Left lobe of liver (tissue), 2 donors: ENCODE data around the gene CBLB. TPM values are rescaled to one million over a fixed set of nuclear protein-coding genes. Genes with fewer than 3 reads are reported as not detected.
A peak's percentile ranks its signal among the peaks of the same experiment; 100 is the strongest.

Experiments used
- ATAC-seq: fragments of 200-7000 bp; cut with Tn5 transposase; one replicate; pipeline ENCODE4 v1.9.1; 2020; ENCODE audit warnings: mild to moderate bottlenecking, moderate library complexity
- DNase-seq: peaks from one replicate; pipeline ENCODE4 v3.0.0-alpha.2; 2020; ENCODE audit warnings: low spot score
- total RNA-seq: library from RNA; stranded (reverse); gene quantifications from one replicate; pipeline ENCODE4 v1.2.1, GENCODE V29; 2021
- donor health status: DM: no; HTN: no; CAD: no; lungs with moderate emphysema.
- donor health status: DM: no; HTN: yes; CAD: no.

CBLB gene
- total RNA-seq, 1 donor from 2014 or later = 9.5 TPM

DNA sequence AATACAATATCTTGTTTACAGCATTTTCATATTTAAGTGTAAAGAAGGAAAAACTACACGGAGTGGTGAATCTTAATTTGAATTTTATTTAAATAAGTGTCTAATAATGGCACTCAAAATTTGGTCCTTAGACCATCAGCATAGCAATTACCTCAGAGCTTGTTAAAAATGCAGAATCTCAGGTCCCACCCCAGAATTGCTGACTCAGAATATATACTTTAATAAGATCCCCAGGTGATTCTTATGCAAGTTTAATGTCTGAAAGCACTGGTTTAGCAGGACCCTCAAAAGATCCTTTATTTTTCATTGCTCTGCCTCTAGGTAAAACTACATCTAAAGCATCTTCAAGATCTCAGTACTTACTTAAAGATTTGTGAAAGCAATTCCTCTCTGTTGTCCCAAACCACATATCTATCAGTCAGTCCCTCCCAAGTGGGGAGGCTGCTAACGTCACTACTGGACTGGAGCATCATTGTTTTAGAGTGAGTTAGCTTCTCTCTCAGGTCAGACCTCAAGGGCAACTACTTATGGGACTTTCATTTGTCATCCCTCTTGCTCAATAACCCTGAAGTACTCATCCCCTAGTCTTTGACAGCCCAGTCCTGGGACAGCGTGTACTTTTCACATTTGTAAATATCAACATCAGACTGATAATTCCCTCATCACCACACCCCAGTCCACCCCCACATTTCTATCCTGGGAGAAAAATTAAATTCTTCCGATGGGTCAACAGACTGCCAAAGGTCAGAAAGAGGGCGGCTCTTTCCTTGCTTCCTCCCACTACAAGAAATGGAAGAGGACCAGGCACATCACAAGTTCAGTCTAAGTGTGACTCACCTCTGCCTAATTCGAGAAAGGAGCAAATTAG is 76.7 kb downstream of the CBLB start:
- DNase-seq (no peak), ATAC-seq (peak; percentile 79)

DNA sequence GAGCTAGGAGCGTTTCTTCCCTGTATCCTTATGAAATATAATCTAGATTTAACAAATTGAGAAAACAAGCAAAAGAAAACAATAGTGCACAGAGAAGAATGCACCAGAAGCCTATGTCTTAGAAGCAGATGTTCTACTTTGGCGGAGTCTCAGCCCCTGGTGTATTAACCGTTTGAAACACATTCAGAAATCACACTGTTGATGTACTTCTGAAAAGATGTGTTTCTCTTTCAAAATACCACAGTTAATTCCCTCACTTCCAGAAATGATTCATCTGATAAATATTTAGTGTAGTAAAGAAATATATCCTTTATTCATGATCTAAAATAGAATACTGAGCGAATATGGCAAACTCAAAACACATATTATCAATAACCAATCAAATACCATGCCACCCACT is 77.7 kb downstream of the CBLB start:
- DNase-seq (no peak), ATAC-seq (no peak)

DNA sequence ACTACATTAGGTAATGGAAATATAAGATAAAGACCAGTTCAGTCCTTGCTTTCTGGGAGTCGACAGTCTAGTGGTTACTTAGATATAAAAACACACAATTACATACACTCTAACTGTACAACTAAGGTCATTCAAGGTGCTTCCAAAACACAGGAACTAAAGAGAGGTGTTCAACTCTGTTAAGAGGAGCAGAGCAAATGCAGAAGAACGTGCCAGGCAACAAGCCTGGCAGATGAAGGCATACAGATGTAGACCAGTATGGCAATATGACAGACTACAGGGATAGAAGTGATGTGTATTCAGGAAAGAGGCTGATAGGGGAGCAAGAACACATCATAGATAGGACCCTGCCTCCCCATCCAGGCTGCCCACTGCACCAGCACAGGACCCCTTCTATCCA is 78.3 kb downstream of the CBLB start:
- DNase-seq (no peak), ATAC-seq (no peak)

DNA sequence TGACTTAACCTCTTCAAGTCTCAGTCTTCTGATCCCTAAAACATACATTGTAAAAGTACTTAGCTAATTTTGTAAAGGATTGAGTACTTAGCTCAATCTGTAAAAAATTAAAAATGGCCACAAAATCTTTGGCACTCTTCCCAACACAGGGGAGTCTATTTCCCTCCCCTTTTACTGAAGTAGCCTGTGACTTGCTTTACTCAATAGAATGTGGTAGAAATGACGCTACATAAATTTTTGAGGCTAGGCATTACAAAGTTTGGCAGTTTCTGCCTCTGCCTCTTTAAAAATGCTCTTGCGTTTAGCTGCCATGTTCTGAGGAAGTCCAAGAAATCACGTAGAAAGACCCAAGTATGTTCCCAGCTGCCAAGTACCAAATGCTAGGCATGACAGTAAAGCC is 80.2 kb downstream of the CBLB start:
- no peak for DNase-seq

DNA sequence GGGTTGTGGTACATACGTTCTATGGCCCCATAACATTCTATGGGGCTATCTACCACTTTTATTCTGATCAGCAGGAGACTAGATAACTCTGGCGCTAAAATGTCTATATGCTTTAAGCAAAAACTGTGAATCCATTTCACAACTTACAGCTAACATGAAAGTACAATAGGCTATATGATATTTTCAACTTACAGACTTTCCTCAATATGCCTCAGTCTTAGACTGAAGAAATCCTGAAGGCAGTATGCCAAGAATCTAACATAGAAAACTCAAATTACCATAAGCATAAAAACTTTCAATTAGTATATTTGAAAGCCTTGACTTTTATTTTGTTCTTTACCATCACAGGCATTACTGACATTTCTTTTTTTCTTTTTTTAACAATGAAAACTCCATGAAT is 81.4 kb downstream of the CBLB start:
- ATAC-seq (no peak), DNase-seq (no peak)

More for the DNA sequence above, 80.2 kb downstream of the CBLB start:
- no peak for ATAC-seq

DNA sequence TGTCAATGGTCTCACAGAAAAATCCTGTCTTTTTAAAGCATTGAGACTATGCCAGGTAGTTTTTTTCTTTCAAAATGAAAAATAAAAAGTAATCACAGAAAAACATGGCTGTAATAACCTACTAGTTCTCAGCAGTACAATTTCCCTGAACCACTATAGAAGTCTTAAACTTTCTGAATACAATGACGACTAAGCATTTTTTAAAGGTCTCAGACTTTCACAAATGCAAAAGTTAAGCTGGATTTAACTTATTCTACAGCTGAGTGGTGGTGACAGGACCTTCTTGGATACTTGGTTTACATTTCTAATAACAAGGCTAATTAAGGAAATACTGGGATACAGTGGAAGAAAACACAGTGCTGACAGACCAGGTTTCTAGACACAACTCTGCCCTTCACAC is 81.8 kb downstream of the CBLB start:
- no peak for DNase-seq
- ATAC-seq = no peak

DNA sequence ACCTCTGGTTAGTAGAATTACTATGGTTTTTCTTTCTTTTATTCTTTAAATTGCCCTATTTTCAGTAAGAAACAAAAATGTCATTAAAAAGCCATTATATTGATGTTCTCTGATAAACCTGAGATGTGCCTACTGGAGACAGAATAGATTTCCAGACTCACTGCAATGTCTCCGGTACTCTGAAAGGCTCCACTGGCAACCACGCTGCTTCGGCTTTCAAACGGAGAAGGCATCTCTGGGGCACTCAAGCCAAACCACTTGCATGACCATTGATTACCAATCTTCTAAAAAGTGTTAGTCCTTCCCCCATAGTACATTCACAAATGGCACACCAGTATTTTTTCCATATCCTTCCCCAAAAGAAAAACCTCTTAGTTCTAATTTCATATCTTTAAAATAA is 82.6 kb downstream of the CBLB start:
- ATAC-seq (no peak), DNase-seq (no peak)

DNA sequence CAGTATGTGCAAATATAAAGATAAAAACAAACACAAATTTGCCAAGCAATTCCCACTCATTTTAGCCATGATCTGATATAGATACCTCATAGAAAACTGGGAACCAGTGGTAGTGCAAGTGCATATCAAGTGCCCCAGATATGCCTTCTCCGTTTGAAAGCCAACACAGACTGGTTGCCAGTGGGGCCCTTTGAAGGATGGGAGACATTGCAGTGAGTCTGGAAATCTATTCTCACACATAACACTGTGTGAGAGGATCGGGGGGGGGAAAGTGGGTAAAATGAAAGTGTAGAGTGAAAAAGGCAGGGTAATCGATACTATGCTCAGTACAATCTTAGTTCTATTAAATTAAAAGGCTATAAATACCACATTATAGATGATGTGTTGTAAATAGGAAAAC is 83.0 kb downstream of the CBLB start:
- ATAC-seq = no peak
- DNase-seq = no peak

DNA sequence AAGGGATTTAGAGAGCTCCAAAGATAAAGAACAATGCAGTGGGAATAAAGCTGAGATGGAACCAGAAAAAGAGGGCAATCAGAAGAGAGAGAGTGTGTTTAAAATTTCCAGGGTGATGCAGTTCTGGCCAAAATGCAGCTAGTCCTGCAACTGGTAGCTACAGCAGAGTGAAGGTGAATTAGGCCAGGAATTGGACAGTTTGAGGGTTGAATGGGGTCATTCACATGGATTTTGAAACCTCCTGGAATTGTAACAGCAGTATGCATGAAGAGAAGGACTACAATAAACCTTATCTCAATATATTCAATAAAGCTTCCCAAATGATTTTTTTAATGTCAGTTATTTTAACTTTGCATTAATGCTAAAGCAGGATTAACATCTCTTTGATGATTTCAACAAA is 85.2 kb downstream of the CBLB start:
- ATAC-seq (peak; percentile 73), DNase-seq (no peak)

DNA sequence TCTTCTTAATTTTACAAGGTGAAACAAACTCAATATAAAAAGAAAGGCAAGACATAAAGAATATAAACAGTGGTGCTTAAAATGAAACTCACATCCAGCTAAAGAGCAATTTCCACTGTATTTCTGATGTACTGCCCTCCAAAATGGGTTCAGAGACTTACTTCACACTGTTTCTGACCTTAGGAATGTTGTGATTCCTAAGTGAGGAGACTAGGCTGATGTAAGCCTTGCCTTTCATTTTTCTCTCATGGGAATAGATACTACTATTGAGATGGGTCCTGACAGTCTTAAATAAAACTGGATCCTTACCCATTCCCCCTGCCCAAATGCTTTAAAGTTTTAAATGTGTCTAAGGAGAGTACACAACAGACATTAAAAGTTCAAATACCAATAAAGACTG is 86.9 kb downstream of the CBLB start:
- DNase-seq = no peak
- no peak for ATAC-seq

DNA sequence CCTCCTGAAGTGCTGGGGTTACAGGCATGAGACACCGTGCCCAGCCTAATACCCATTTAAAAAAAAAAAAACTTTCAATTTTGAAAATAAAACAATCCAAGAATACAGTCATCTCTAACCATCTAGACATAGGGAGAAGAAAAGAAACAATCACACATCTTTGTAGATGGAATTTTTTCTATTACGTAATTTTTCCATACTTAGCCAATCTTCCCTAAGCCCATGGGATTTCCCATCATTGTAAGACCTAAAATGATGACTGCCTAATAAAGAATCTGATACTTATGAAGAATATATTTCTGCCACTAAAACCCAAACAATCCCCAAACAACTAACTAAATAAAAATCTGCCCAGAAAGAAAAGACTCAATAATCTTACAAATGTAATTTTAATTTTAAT is 88.7 kb downstream of the CBLB start:
- DNase-seq (no peak), ATAC-seq (no peak)

DNA sequence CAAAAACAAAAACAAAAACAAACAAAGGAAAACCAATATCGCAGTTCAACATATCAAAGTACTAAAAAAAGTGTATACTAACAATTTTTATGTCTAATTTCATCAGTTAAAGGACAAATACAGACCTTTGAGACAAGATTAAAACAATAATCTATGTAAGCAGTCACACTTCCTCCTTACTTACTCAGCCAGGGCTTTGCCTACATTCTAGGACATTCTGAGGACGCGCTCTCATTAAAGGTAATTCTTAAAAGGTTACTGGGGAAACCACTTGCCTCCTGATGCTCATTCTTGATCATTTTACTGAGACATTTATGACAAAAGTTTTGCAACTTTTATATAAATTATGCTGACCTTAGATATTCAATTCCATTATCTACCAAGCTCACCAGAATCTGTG is 93.4 kb downstream of the CBLB start:
- no peak for DNase-seq
- ATAC-seq = no peak

DNA sequence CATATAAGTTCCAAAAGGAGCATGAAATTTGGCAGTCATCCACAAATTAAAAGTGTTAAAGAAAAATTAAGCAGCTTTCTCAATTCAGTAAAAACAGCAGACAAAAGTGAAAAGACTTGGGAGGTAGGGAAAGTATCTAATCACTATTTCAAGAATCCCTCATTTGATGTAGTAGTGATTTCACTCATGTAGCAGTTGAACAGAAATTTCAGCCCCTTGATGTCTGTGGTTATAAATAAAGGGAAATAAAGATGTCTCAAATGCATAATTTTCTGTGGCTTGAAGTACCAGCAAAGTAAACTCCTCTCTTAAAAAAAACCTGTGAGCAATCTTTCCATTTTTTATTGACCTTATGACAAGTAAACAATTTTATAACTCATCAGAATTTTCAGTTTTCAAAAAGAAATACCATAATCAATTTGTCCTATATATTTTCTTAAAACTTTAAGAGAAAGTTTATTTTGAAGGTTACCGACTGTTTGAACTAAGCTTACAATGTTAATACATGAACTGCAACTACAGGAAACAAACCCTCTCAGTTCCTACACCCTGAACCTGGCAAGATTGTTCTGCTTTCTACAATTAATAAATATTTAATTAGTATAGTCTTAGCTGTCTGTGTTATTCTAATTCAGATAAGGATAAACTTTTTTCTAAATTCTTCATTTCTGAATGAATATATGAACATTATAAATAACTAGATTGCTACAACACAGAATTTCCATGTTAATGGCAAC is 94.2 kb downstream of the CBLB start:
- ATAC-seq (no peak), DNase-seq (no peak)

DNA sequence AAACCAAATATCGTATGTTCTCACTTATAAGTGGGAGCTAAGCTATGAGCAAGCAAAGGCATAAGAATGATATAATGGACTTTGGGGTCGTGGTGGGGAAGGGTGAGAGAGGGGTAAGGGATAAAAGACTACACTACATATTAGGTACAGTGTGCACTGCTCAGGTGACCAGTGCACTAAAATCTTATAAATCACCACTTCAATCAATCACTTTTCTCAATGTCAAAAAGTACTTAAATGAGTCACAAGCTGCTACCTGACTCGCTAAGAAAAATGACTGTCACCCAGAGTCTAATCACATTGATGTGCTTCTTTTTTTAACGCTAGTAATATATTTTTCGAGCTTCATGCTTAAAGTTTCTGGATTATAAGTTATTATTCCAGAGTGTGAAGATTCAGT is 95.5 kb downstream of the CBLB start:
- DNase-seq (no peak), ATAC-seq (no peak)

DNA sequence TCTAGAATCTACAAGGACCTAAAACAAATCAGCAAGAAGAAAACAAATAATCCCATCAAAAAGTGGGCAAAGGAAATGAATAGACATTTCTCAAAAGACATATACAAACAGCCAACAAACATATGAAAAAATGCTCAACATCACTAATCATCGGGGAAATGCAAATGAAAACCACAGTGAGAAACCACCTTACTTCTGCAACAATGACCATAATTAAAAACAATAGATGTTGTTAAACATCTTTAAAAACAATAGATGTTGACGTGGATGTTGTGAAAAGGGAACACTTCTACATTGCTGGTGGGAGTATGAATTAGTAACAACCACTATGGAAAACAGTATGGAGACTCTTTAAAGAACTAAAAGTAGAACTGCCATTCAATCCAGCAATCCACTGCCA is 96.2 kb downstream of the CBLB start:
- ATAC-seq (no peak), DNase-seq (no peak)

DNA sequence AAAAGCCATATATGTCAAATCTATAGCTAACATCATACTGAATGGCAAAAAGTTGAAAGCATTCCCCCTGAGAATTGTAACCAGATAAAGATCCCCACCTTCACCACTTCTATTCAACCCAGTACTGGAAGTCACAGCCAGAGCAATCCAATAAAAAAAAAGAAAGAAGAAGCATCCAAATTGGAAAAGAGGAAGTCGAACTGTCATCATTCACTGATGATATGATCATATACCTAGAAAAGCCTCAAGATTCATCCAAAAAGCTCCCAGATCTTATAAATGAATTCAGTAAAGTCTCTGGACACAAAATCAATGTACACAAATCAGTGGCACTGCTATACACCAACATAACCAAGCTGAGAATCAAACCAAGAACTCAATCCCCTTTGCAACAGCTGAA is 97.4 kb downstream of the CBLB start:
- ATAC-seq = no peak

DNA sequence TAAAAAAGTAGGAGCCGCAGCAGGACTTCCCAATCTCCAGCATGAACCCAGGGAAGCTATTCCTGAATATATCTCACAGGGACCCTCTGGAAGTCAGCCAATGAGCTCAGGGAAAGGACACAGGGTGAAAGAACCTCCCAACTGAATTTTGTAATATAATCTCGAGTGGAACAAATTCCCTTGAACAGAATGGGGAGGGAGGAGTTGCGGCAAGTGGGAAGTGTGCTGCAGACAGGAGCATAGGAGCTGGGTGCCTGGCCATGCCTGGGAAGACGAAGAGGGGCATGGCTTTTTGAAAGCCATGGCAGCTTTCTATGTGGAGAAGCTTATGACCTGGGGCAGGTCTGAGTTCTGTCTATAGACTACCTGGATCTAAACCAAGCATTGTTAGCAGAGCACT is 98.4 kb downstream of the CBLB start:
- no peak for ATAC-seq
- DNase-seq = no peak

More for the DNA sequence above, 97.4 kb downstream of the CBLB start:
- no peak for DNase-seq

DNA sequence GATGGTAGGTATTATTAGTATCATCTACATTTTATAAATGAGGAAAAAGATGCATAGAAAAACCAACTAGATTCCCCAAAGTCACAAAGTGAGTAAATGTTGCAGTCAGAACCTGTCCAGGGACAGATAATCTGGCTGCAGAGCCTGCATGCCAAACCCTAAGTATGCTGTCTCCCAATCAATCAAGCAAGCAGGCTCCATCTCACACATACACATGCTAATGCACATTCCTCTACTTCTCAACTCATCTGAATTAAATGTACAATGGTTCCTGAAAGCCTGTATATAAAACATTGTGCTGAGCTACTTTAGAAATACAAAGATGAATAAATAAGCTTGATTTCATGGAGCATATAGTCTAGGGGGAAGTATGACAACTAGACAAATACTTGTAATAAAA is 101.0 kb downstream of the CBLB start:
- ATAC-seq = no peak
- DNase-seq = no peak

DNA sequence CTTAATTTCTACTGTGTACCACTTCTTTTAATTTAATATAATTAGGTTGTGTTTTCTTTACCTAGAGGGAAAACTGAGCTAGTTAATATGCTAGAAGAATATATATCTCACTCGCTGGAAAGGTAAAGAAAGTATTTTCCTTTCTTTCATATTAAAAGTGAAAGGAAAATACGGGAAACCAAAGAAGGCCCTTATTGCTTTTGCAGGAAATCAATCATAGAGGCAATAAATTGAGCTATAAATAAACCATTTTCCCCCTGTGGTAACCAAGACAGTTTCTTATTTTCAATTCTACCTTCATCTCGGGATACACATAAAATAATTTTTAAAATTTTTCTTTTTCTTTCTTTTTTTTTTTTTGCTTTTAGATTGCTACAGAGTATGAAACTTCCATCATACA is 101.6 kb downstream of the CBLB start:
- ATAC-seq (no peak), DNase-seq (no peak)

DNA sequence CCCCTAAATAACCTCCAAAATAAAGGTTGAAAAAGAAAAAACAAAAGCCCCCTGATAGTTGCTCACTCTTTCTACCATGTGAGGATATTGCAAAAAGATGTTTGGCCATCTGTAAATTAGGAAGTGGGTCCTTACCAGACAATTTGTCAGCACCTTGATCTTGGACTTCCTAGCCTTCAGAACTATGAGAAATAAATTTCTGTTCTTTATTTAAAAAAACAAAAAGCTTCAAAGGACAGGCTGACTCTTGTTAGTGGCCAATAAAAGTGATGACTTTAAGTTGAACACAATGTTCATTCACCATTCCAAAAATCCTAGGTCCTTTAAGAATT is 103.5 kb downstream of the CBLB start:
- DNase-seq (no peak), ATAC-seq (no peak)

DNA sequence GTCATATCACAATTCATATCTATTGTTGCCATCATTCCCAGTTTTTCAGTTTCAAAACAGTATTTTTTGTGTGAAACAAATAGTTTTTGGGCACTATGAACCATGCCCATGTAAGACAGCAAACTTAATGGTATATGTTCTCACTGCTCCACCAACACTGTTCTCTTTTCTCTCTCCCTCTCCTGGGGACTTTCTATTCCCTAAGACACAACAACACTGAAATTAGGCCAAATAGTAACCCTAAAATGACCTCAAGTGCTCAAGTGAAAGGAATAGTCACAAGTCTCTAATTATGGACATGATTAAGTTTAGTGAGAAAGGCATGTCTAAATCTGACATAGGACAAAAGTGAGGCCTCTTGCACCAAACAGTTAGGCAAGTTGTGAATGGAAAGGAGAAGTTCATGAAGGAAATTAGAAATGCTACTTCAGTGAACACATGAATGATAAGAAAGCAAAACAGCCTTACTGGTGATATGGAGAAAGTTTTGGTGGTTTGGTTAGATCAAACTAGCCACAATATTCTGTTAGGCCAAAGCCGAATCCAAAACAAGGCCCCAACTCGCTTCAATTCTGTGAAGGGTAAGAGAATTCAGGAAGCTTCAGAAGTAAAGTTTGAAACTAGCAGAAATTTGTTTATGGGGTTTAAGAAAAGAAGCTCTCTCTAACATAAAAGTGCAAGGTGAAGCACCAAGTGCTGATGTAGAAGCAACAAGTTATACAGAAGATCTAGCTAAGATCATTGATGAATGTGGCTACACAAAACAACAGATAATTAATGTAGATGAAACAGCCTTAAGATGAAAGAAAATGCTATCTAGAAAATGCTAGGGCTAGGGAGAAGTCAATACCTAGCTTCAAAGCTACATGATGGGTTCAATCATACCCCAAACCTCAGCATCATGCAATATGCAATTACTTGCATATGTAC is 104.2 kb downstream of the CBLB start:
- no peak for ATAC-seq
- DNase-seq = no peak

DNA sequence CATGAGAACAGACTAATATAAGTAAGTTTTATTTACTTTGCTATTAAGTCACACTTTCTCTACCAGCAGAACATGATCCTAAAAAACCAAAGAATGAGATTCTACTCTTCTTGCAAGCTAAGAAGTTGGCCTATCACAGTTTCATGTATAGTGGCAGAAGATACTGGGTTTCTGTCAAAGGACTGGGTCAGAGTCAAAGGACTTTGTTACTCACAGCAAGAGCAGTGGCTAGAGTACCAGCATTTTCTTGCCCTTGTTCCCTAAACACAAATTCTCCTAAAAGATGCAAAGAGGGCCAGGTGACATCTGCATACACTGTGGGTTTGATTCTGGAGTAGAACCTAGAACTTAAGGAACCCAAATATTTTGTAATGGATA is 105.2 kb downstream of the CBLB start:
- DNase-seq = no peak

More for the DNA sequence above, 105.2 kb downstream of the CBLB start:
- no peak for ATAC-seq
